ENCODE measurements around the gene RPRD1A.

- no peak for TF ChIP-seq CTCF (IDR thresholded peaks at IDR 0.05; ENCODE audit: insufficient read depth, low read length, poor library complexity, severe bottlenecking)
- TF ChIP-seq EZH2phosphoT487 (conservative IDR thresholded peaks at IDR 0.05; ENCODE audit: low read length) = no peak
These were observed 95.0 kb downstream of the RPRD1A start, which contains the start of gene RMP24 for GRCh38 chr18:35972197-35973000.
